Stimulated activated CD4-positive, alpha-beta T cell treated with anti-CD3 and anti-CD28 coated beads, TNF-alpha, amount 100 ng/mL, for 24 hours (primary cell): ENCODE results near the gene SLC7A4.
"Not testable (repeated sequence)": the region's sequence is repeated elsewhere in the genome, so short reads cannot be mapped to it uniquely, and the experiment has no call there.

Experiments
- DNase-seq, 3 experiments: peaks; one replicate each; pipeline ENCODE4 v3.0.0-alpha.2; 2020; ENCODE audit warnings: low read depth in 3 of 3

SLC7A4 gene

DNA sequence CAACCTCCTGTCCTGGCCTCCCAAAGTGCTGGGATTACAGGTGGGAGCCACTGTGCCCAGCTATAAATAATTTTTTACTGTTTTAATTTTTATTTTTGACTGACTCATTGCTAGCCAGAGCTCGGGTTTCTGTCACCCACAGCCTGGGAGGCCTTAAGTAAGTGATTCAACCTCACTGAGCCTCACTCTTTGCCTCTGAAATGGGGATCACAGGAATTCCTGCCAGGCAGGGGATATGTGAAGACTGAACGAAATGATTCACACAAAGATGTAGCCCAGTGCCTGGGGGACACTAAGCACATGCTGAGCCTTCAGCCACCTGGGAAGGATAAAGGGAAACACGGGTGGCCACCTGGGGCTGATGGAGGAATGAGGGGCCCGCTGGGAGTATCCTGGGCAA lies 9.6 kb upstream of the SLC7A4 start:
- DNase-seq, result no peak

DNA sequence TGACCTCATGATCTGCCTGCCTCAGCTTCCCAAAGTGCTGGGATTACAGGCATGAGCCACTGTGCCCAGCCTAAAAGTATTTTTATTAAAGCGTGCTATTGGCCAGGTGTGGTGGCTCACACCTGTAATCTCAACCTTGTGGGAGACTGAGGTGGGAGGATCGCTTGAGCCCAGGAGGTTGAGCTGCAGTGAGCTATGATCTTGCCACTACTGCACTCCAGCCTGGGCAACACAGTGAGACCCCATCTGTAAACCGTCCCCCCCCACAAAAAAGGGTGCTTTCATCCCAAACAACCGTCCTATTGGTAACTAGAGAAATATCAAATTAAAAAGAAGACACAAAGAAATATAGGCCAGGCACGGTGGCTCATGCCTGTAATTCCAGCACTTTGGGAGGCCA lies 6.8 kb upstream of the SLC7A4 start:
- DNase-seq, result not testable (repeated sequence)

DNA sequence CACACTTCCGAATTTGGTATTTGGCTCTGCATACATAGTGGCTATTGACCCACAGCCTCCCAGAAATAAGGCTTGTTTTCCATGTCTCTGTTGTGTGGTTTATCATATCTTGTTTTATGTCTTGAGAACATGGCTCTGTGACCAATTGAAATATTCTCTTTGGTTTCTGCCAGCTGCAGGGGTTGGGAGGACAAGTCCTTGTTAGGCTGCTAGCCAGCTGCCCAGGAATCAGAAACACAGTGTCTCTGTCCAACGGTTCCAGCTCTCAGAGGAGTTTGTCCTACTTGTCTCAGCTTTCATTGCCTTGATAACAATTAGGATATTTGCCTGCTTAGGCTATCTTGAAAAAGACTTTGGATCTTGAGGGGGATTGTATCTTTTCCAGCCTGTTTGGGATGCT lies 6.0 kb upstream of the SLC7A4 start:
- no peak for DNase-seq

DNA sequence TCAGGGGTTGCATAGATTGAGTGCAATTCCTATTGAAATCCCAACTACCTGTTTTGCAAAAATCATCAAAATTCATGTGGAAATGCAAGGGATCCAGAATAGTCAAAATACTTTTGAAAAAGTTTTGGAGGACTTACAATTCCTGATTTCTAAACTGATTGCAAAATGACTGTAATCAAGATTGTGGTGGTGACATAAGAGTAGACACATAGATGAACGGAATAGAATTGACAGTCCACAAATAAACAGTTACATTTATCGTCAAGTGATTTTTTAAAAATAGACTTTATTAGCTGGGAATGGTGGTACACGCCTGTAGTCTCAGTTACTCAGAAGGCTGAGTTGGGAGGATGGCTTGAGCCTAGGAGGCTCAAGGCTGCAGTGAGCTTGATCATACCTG lies 2.6 kb upstream of the SLC7A4 start:
- no peak for DNase-seq

DNA sequence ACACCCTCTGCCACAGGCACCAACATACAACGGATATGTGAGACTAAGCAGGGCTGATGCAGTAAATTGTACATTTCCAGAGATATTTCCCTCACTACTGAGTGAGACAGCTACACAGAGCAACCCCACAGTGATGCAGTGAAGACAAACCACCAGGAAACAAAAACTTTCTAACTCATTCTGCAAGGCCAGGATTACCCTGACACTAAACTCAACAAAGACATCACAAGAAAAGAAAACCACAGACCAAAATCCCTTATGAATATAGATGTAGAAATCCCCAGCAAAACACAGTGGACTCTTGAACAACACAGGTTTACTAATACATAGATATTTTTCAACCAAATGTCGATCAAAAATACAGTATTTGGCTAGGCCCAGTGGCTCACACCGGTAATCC lies 1.5 kb upstream of the SLC7A4 start:
- no peak for DNase-seq

DNA sequence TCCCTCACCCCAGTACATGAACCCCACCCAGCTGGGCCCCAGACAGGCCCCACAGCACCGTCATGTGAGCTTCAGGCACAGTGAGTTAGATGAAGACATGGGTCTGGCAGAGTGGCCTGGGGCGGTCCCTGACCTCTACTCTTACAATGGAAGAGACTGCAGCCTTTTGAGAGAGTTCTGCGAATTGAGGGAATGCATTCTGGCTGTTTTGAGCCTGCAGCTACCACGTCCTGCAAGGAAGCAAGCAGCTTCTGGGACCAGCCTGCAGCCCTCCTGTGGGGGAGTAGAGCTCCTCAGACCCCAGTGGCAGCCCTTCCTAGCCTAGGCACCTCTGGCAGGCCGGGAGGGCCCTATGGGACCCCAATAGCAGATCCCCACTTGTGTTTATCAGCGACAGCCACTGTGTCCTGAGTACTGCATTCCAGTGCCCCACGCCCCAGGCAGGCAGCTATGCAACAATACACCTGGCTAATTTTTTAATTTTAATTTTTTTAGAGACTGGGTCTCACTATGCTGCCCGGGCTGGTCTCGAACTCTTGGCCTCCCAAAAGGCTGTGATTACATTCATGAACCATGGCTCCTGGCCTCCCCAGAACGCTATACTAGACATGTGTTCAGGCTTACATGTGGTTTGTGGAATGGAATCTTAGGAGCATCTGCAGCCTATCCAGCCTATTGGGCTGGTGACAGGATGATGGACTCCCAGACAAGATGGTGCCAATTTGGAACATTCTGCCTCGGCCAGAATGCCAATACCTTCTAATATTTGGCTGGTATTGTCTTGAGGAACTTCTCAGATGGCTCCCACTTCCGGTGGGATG lies 717 bp upstream of the SLC7A4 start:
- no peak for DNase-seq

DNA sequence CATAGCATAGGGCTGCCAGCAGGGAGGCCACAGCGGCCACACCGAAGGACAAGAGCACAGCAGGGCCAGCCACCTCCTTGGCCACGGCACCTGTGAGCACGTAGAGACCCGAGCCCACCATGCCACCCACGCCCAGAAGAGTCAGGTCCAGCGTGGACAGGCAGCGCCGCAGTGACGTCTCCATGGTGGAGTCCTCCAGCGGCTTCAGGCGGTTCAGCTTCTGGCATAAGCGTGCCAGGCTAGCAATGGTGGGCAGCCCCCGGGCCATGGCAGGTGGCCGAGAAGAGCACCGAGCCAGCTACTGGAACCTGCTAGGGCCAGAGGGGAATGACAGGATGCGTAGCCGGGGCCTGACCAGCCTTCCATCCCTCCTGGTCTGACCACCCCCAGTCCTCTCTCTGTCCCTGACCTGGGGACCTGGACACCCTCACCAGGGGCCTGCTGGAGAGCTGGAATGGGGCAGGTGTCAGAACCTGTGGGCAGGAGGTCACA lies 770 bp downstream of the SLC7A4 start:
- DNase-seq, result no peak

DNA sequence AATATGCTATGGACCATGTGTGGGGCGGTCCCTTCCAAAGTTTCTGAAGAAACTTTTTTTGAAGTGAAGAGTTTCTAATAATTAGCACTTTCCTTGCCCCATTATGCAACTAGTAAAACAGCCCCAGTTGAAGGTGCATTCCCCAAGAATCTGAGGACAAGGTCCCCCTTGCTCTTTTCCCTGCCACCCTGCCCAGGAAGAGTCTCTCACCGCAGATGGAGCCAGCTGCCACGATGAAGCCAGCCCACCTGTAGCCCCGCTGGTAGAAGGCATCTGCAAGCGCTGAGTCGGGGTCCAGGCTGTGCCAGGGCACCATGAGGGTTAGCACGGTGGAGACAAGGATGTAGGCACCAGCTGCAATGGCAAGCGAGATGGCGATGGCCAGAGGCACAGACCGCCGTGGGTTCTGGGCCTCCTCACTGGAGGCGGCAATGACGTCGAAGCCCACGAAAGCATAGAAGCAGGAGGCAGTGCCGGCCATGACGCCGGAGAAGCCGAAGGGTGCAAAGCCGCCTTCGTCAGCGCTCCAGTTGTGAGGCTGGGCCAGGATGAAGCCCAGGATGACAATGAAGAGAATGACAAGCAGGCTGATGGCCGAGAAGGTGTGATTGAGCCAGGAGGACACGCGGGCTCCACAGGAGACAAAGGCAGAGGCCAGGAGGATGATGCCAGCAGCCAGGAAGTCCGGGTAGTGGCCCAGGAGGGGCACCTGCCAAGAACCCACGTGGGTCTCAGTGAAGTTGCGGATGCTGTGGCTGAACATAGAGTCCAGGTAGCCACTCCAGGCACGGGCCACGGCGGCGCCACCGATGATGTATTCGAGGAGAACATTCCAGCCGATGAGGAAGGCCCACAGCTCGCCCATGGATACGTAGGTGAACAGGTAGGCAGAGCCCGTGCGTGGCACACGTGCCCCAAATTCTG lies 1.5 kb downstream of the SLC7A4 start:
- DNase-seq, result no peak

DNA sequence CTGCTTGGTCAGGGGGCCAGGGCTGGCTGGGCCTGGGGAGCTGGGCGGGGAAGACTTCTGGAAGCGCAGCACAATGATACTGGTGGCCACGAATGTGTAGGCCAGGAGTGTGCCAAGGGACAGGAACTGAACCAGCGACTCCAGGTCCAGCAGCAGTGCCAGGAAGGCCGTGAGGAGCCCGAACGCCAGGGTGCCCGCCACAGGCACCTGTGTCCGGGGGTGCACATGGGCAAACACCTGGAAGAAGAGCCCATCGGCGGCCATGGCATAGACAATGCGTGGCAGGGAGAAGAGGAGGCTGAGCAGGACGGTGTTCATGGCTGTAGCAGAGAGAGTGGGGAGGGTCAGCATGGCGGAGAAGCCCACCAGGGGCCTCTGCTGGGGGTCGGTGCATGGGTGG lies 2.3 kb downstream of the SLC7A4 start:
- DNase-seq, result no peak

DNA sequence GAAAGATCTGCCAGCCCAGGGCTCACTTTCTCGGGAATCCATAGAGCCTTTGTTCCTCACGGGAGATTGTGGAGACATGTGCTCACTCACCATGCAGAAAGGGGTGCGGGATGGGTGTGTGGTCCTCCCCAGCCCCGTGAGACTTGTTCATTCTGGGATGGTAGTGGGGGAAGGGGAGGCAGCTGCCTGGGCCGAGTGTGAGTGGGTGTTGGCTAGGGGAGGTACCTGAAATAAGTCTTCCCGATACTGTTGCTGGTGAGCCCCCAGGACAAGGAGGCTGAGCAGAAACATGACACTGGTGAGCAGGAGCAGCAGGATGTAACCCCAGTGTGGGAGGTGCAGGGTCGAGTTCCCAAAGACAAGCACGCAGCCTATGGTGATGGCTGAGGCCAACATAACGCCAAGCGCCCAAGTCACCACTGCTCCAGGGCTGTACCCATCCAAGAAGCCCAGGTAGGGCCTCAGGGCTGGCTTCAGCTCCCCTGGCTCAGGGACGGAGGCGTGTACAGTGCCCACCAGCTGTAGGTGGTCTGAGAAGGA lies 2.8 kb downstream of the SLC7A4 start:
- DNase-seq, result no peak

DNA sequence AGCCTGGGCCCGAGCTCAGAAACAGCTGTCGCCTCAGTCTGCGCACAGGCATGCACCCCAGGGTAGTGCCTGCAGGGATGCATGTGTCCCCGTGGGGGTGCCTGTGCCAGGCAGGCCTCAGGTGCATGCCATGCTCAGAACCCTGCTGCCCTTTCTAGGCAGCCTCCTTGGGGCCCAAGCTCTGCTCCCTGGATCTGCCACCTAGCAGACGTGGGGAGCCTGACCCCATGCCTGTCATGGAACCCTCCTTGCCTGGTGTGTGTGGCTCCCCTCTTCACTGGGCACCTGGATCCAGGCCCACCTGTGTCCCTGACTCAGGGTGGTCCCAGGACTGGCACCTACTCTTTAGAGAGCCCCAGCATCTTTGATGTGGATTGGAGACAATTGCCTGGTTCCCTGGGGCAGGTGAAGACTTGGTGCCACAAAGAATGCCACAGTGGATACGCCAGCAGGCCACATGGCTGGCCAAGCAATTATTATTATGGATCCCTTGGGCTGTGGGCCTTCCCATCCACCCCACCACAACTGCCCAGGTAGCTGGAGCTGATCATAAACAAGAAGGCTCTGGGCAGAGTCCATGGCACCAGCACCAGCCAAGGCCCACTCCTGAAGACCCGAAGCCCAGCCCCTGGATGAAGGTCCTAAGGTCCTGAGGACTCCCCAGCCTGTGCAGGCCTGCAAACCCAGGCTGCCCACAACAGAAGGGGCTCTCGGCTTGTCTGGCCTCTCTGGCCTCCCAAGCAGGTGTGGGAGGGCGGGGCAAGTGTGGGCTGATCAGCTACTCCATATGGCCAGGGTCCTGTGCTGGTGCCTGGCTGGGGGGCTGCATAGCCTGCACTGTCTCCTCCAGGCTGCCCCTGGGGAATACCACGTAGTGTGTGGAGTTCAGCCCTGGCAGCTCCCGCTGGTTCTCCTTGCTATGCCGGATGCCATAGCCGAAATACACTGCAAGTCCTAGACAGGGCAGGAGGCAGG lies 3.8 kb downstream of the SLC7A4 start:
- DNase-seq, result no peak

DNA sequence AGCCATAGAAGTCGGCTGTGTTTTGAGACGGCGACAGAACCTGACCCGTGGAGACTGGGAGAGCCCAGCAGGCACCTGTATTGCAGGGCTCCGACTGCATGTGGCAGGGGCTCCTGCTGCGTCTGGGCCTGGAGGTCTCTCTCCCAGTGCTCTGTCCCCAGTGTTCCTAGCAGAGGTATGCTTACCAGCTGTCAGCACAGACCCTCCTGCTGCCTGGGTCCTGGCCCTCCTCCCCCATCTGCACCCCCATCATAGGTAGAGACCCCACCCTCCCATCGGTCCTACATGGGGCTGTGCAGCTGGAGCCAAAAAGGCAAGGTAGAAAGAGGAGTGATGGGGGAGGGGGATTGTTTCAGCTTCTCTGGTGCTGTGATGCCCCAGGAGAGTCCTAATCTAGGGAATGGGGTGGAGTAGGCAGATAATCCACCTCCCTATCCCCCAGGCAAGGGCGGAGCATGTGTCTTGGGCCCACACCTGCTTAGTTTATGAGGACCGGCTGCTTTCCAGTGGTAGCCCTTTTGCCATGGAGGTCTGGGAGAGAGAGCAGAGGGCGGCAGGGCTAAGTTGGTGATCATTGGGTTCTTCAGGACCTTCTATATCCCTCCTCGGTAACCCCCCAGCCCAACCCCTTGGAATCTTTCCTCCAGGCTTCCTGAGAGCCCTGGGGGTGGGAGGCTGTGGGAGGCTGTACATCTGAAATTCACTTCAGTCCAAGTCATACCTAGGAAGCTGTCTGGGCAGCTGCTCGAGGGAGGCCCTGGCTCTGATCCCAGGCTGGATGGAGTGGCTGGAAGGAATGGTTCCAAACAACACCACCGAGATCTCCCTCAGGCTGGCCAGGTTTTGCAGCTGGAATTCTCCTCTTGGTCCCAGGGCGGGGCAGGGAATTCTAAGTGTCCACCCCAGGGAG lies 5.3 kb downstream of the SLC7A4 start:
- DNase-seq, result no peak

DNA sequence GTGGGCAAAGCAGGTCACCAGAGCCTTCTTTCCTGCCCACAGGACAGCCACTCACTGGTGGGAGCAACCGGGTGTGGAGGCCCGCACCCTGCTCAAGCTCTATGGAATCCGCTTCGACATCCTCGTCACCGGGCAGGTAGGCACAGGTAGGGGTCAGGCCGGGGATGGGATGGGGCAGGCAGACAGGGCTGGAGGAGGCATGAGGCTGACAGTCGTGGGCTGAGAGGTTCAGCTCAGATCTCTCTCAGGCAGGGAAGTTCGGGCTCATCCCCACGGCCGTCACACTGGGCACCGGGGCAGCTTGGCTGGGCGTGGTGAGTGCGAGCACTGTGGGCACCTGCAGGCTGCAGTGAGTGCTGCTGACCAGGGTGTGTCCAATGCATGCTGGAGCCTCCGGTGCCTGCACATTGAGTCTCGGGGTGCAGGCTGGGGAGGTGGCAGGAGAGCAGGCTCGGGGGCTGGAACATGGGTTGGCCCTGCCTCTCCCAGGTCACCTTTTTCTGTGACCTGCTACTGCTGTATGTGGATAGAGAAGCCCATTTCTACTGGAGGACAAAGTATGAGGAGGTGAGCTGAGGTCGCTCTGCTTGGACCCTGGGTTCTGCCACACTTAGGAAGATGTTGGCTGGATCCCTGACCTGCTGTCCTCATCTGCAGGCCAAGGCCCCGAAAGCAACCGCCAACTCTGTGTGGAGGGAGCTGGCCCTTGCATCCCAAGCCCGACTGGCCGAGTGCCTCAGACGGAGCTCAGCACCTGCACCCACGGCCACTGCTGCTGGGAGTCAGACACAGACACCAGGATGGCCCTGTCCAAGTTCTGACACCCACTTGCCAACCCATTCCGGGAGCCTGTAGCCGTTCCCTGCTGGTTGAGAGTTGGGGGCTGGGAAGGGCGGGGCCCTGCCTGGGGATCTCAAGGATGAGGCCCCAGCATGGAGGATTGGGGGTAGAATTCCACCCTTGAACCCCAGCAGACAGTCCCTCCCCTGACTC lies 6.3 kb downstream of the SLC7A4 start:
- DNase-seq, result no peak

DNA sequence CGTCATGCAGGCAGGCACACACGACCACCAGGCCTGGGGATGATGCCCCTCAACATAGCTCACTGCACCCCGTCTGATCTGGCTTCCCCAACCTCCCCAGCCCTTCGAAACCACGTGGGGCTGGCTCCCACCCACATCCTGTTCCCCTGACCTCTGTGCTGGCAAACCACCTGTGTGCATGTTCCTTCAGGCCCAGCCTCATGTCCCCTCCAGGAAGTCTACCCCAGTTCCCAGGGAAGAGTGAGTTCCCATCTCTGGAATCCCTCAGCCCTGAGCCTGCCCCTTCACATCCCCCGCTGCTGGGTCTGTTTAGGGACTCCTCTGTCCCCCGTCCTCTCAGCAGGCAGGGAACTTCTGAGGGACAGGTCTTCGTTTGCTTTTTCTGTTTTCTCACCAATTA lies 7.1 kb downstream of the SLC7A4 start:
- DNase-seq, result no peak

DNA sequence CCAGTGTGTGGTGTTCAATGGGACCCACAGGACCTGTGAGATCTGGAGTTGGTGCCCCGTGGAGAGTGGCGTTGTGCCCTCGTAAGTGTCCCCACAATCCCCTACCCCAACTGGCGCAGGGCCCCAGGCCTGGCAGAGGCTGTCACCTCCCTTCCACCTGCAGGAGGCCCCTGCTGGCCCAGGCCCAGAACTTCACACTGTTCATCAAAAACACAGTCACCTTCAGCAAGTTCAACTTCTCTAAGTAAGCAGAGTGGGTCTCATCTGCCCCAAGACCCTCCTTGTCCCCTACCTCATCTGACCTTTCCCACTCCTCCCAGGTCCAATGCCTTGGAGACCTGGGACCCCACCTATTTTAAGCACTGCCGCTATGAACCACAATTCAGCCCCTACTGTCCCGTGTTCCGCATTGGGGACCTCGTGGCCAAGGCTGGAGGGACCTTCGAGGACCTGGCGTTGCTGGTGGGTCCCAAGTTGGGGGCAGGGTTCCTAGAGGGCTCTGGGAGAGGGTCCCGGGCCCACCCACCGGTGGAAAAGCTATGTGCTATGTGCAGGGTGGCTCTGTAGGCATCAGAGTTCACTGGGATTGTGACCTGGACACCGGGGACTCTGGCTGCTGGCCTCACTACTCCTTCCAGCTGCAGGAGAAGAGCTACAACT lies 9.3 kb downstream of the SLC7A4 start:
- no peak for DNase-seq

DNA sequence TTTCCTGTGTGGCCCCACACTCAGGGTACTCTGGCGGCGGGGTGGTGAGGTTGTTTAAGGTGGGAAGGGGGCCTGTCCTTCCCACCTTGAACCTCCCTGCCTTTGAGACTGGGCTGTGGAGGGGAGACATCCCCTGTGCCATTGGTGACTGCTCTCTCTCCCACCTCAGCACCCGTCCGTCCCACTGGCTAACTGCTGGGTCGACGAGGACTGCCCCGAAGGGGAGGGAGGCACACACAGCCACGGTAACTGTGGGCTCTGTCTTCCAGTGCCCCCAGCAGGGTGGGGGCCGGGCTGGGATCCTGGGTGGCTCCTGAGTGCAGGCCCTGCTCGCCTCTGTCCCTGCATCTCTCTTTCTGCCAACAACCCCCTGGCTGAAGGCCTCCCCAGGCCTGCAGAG lies 9.9 kb downstream of the SLC7A4 start:
- DNase-seq, result no peak

DNA sequence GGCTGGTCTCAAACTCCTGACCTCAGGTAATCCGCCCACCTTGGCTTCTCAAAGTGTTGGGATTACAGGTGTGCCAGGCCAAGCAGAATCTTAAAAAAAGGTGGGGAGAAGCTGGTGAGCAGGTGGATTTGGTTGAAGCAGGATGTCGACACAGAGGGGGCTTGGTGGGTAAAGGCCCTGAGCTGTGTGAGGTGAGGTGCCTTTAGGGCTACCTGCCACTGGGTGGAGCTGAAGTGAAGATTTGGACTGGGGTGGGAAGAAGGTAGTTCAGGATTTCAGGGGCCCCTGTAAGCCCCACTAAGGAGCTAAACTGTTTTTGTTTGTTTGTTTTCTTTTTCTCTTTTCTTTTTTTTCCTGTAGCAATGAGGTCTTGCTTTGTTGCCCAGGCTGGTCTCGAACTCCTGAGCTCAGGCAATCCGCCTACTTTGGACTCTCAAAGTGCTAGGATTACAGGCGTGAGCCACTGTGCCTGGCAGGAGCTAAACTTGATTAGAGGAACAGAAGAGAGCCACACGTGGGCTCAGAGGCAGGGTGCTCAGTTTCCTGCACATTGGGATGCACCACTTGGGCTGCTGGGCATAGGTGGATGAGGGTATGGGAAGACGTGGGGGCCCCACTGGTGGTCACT lies 11.4 kb downstream of the SLC7A4 start:
- DNase-seq, result no peak

DNA sequence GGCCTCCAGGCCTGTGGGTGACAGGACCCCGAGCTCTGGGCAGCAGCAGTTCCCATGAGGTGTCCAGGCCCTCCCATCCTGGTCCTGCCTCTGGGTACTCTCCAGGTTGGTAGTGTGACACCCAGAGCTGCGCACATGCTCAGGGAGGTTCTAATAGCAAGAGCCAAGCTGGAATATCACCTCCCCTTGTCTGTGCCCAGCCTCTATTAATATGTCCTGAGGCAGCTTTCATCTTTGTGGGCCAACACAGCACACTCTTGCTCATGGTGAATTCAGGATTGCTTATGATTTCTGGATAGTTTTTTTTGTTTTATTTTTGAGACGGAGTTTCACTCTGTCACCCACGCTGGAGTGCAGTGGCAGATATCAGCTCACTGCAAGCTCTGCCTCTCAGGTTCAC lies 14.0 kb downstream of the SLC7A4 start:
- DNase-seq, result no peak
